Endodermal cell (in vitro differentiated cells): ENCODE results near the gene RESP18. TPM values are rescaled to one million over a fixed set of nuclear protein-coding genes. Genes with fewer than 3 reads are reported as not detected.

ENCODE experiments used
- DNase-seq: peaks from one replicate; pipeline ENCODE4 v3.0.0-alpha.2; 2017
- H3K27ac ChIP-seq: 2 replicates; pipeline ENCODE4 v1.5.1; 2013; ENCODE audit warnings: mild to moderate bottlenecking, low read depth, low read length, moderate library complexity
- H3K27me3 ChIP-seq: 2 replicates; pipeline ENCODE4 v1.6.1; 2013; ENCODE audit warnings: mild to moderate bottlenecking, low read length, moderate library complexity; ENCODE audit not compliant: insufficient read depth, control insufficient read depth, poor library complexity, severe bottlenecking
- H3K36me3 ChIP-seq: 2 replicates; pipeline ENCODE4 v1.7.0; 2013; ENCODE audit warnings: mild to moderate bottlenecking, low read length, moderate library complexity; ENCODE audit not compliant: control insufficient read depth, insufficient read depth
- H3K4me1 ChIP-seq: one replicate; pipeline ENCODE4 v1.7.0; 2013; ENCODE audit warnings: low read length; ENCODE audit not compliant: control insufficient read depth, insufficient read depth
- H3K4me3 ChIP-seq: 2 replicates; pipeline ENCODE4 v1.5.1; 2013; ENCODE audit warnings: mild to moderate bottlenecking, low read length, moderate library complexity
- H3K9ac ChIP-seq: 2 replicates; pipeline ENCODE4 v1.6.1; 2013; ENCODE audit warnings: mild to moderate bottlenecking, low read length, moderate library complexity; ENCODE audit not compliant: poor library complexity, severe bottlenecking; ENCODE audit errors: extremely low read depth
- H3K9me3 ChIP-seq: 2 replicates; pipeline ENCODE4 v1.6.1; 2013; ENCODE audit warnings: mild to moderate bottlenecking, low read length, moderate library complexity; ENCODE audit not compliant: control insufficient read depth
- H3K27ac Mint-ChIP-seq: 2 replicates; pipeline ENCODE4 v1.8.0; 2020; ENCODE audit warnings: mixed read lengths
- H3K27me3 Mint-ChIP-seq: 2 replicates; pipeline ENCODE4 v1.8.0; 2021; ENCODE audit warnings: mild to moderate bottlenecking, mixed read lengths; ENCODE audit not compliant: insufficient read depth
- H3K36me3 Mint-ChIP-seq: 2 replicates; pipeline ENCODE4 v1.8.0; 2020; ENCODE audit warnings: low read depth, mixed read lengths
- H3K4me1 Mint-ChIP-seq: 2 replicates; pipeline ENCODE4 v1.8.0; 2020; ENCODE audit warnings: mixed read lengths
- H3K4me3 Mint-ChIP-seq: 2 replicates; pipeline ENCODE4 v1.8.0; 2020; ENCODE audit warnings: mild to moderate bottlenecking, moderate library complexity, mixed read lengths
- H3K9me3 Mint-ChIP-seq: 2 replicates; pipeline ENCODE4 v1.8.0; 2020; ENCODE audit warnings: mild to moderate bottlenecking, mixed read lengths
- CTCF ChIP-seq: fragments of 200-600 bp; sonication (generic); conservative IDR thresholded peaks from 2 replicates; pipeline ENCODE4 v1.5.0; 2021; ENCODE audit warnings: antibody characterized with exemption, mild to moderate bottlenecking
- WGBS, 2 experiments: methylation state at CpG; one replicate each; pipeline versions ENCODE4 v1.1.5 to v1.1.7; 2013; ENCODE audit warnings: missing lambda C conversion rate in 2 of 2, mixed read lengths in 1 of 2; ENCODE audit not compliant: insufficient coverage in 1 of 2, insufficient read length in 1 of 2; 5-methylcytosine and 5-hydroxymethylcytosine counted together
- total RNA-seq, 2 donors: library from RNA; stranded (reverse); fragmentation: NEBNext Ultra II Directional in 1 of 2; extraction: Animal tissue kit (Norgen Biotek cat#: 25700) in 1 of 2; gene quantifications; 2 replicates in 1 of 2; 3 replicates in 1 of 2; pipeline ENCODE4 v1.2.1, GENCODE V29; 2021

The RESP18 gene
- total RNA-seq, 2 donors from 2014 or later = not detected

- Mint-ChIP-seq H3K27ac (no peak overlapping the region), H3K4me1 (peaks cover 3% of the 10 kb centered on the region), H3K4me3 (no peak overlapping the region), H3K27me3 (peaks cover 56% of the 10 kb centered on the region), H3K9me3 (no peaks in the 10 kb centered on the region), H3K36me3 (no peaks in the 10 kb centered on the region)
- Histone ChIP-seq H3K27ac (no peak overlapping the region), H3K9me3 (no peaks in the 10 kb centered on the region), H3K27me3 (peaks cover 39% of the 10 kb centered on the region), H3K4me3 (no peak overlapping the region), H3K9ac (no peak overlapping the region), H3K4me1 (no peaks in the 10 kb centered on the region), H3K36me3 (no peaks in the 10 kb centered on the region)
- DNase-seq = no peak
- TF ChIP-seq CTCF = no peak
- WGBS, 2 experiments = 91% methylated on average over 20 to 25 of the region's 25 CpGs
Observed at GRCh38 chr2:219296631-219297391, 35.7 kb downstream of the RESP18 start.

- TF ChIP-seq CTCF = no peak
- H3K4me1 ChIP-seq = no peaks in the 10 kb centered on the region
- 89 to 100% methylated on average over 12 to 14 of the region's 14 CpGs for WGBS, 2 experiments
- Mint-ChIP-seq H3K9me3 (no peaks in the 10 kb centered on the region), H3K36me3 (no peaks in the 10 kb centered on the region), H3K27ac (no peak overlapping the region), H3K4me1 (peaks cover 3% of the 10 kb centered on the region), H3K27me3 (peaks cover 54% of the 10 kb centered on the region), H3K4me3 (no peak overlapping the region)
- no peak for DNase-seq
- no peaks in the 10 kb centered on the region for H3K9me3 ChIP-seq
- H3K36me3 ChIP-seq = no peaks in the 10 kb centered on the region
- H3K27ac ChIP-seq = no peak overlapping the region
- peaks cover 32% of the 10 kb centered on the region for H3K27me3 ChIP-seq
- no peak overlapping the region for H3K4me3 ChIP-seq
- no peak overlapping the region for H3K9ac ChIP-seq
Observed at GRCh38 chr2:219296142-219296541, 36.4 kb downstream of the RESP18 start.

GRCh38 chr2:219294356-219295351 is 37.9 kb downstream of the RESP18 start:
- H3K27me3 ChIP-seq = peaks cover 17% of the 10 kb centered on the region
- Mint-ChIP-seq H3K27me3 (peaks cover 47% of the 10 kb centered on the region), H3K9me3 (no peaks in the 10 kb centered on the region), H3K36me3 (no peaks in the 10 kb centered on the region), H3K4me1 (peaks cover 3% of the 10 kb centered on the region), H3K27ac (peak overlapping the region; percentile 88), H3K4me3 (peak overlapping the region; percentile 73)
- H3K9ac ChIP-seq = peak overlapping the region; percentile 60
- H3K27ac ChIP-seq = no peak overlapping the region
- peak; percentile 100 for TF ChIP-seq CTCF
- no peaks in the 10 kb centered on the region for H3K4me1 ChIP-seq
- peak; percentile 97 for DNase-seq
- H3K9me3 ChIP-seq = no peaks in the 10 kb centered on the region
- 9 to 11% methylated on average over 53 to 67 of the region's 67 CpGs for WGBS, 2 experiments
- H3K4me3 ChIP-seq = peak overlapping the region; percentile 81
- H3K36me3 ChIP-seq = no peaks in the 10 kb centered on the region
